NCI-H2081 treated with DMSO at 0.1 percent for 48 hours (cell line): ENCODE measurements around the gene TMEM51.
A peak's percentile ranks its signal among the peaks of the same experiment; 100 is the strongest.

Experiments
- DNase-seq: peaks from one replicate; lab custom pipeline; 2025; lab: John Stamatoyannopoulos, UW

The TMEM51 gene

DNA sequence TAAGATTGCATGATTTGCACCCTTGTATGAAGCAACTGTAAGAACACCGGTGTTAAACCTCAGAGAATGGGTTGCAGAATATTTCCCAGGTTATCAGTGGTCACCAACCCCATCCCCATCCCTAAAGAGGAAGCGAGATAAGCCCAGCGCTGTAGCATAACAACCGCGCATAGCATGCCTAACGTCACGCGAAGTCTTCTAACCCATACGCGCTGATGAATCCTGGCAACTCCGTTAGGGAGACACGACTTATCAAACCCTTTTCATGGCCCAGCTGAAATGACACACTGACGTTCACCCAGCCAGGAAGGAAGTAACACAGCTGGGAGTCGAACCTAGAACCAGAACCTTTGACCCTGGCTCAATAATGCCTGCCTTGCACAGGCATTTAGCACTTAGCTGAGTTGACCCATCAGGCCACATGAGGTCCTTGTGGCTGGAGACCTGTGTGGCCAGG is 24.2 kb downstream of the TMEM51 start:
- DNase-seq, result no peak

DNA sequence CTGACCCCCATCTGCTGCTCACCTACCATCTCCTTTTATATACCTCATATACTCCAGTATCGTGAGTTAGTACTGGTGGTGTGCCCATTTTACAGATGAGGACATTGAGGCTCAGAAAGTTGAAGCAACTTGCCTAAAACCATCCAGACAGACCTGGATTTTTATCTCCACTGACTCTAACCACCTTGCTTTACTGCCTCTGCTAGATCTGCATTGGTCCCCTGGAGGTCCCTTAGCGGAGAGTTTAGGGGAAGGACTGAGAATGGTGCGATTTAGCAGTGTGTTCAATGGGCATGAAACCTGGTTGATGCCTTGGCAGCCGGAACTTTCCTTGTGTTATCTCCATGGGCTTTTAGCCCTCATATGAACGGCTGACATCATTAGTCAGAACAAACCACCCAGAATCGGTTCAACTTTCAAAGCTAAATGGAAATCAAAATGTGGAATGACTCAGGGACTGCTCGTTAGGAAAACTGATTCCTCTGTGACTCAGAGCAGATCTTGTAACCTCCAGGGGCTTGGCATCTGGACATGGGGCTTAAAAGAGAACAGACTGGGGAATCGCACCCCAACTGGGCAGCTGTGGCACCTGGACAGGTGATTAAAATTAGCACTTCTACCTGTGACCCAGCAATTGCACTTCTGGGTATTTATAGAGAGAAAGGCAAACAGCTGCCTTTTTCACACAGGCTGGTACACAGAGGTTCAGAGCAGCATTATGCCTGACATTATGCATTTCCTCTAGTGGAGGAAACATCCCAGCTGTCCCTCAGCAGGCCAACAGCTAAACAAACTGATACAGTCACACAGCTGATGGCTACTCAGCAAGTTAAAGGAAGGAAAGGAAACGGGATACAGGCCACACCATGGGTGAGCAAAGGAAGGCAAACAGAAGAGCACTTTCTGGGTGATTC is 25.3 kb downstream of the TMEM51 start:
- peak; percentile 57 for DNase-seq

DNA sequence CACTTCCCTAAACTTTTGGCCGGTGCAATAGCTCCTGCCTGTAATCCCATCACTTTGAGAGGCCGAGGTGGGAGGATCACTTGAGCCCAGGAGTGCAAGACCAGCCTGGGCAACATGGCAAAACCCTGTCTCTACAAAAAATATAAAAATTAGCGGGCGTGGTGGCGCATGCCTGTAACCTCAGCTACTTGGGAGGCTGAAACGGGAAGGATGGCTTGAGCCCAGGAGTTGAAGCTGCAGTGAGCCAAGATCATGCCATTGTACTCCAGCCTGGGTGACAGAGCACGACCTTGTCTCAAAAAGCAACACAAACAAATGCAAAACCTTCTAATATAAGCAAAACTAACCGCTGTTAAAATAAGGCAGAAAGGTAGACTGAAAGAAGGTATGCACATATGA is 25.9 kb downstream of the TMEM51 start:
- DNase-seq, result no peak

DNA sequence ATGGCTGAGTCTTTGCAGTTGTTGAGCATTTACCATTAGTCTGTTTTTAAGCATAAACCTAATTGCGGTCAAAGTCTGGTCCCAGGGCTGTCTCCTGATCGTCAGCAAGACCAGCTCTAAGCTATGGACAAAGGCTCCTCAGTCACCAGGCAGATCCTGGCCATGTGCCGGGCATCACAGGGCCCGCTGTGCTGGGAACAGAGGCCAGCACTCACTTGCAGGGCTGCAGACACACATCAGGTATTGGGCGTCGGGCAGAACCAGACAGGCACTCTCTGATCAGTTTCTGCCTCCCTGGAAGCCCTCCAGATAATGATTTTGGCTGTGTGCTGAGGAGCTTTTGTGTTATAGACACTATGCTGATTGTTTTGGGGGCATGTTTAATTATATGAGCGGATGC is 26.6 kb downstream of the TMEM51 start:
- DNase-seq, result no peak

DNA sequence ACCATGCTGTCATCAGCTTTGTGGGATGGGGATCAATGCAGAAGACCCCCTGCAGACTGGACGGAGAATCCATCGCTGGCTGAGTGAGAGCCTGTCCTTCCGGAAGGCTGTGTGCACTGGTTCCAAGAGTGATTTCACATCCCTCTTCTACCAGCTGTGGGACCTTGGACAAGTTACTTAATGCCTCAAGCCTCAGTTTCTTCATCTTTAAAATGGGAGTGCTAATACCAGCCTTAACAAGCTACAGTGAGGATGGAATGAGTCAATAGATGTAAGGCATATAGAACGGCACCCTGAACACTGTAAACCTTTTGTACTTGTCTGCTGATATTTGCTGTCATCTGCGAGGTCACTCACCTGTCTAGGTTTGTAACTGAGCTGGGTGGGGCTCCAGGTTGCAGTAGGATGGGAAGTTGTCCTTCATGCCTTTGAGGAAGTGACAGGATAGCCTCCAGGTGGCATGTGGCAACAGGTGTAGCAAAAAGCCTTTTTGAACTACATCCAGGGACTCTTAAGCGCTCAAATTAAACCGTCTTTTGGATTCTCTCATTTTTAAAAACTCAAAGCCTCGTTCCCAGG is 27.5 kb downstream of the TMEM51 start:
- DNase-seq, result no peak

DNA sequence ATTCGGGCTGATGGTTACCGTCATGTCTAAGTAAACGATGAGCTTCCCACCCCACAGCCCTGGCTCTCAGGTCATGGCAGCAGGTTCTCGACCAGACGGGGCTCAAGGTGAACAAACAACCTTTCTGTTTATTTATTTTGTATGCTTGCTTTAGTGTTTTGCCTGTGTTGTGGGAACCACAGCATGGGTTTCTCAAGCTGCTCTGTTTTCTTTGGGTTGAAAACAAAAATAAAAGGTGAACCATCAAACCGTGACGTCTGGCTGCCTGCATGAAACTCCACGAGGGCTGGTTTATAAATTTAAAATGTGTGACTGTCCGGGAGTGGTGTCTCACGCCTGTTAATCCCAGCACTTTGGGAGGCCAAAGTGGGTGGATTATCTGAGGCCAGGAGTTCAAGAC is 28.0 kb downstream of the TMEM51 start:
- DNase-seq, result no peak

DNA sequence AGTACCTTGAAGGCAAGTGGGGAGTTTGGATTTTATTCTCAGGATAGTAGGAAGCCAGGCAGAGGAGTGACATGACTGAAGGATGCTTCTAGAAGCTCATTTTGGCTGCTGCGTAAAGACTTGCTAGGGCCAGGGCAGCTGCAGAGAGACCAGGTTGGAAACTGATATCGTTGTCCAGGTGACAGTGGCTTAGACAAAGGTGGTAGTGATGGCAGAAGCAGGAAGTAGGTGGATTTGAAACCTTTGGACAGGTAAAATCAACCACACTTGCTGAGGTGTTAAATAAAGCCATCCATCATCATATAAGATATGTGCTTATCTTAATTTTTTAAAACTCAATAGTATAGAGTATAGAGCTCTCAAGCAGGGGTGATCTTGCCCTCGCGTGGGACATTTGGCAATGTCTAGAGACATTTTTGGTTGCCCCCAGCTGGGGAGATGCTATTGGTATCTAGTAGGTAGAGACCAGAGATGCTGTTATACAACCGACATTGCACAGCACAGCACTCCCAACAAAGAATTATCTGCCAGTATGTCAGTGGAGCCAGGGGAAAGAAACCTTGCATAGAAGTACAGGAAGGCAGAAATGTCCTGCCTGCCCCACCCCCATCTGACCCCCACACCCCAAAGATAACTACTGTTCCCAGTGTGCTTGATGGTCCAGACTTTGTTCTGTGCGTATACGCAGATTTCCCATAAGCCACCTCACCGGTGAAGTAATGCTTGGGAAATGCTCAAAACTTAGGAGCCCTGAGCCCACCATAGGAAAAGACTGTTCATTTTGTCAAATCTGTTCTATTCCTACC is 31.1 kb downstream of the TMEM51 start:
- DNase-seq, result no peak

DNA sequence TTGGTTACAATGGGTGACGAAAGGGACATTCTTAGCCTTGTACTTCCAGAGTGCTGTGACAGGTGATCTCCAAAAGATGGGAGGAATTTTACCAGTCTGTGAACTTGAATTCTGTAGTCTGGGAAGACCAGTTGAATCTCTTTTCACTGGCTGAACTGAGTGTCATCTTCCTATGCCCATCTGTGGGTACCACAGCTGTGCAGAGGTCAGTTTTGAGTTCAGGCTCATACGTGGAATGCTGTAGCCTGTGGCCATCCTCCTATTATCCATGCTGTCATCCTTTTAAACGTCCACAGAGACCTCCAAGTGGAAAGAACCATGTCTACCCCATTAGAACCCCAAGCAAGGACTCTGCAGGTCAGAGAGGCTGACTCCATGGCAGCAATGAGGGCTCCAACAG is 32.1 kb downstream of the TMEM51 start:
- DNase-seq, result no peak

DNA sequence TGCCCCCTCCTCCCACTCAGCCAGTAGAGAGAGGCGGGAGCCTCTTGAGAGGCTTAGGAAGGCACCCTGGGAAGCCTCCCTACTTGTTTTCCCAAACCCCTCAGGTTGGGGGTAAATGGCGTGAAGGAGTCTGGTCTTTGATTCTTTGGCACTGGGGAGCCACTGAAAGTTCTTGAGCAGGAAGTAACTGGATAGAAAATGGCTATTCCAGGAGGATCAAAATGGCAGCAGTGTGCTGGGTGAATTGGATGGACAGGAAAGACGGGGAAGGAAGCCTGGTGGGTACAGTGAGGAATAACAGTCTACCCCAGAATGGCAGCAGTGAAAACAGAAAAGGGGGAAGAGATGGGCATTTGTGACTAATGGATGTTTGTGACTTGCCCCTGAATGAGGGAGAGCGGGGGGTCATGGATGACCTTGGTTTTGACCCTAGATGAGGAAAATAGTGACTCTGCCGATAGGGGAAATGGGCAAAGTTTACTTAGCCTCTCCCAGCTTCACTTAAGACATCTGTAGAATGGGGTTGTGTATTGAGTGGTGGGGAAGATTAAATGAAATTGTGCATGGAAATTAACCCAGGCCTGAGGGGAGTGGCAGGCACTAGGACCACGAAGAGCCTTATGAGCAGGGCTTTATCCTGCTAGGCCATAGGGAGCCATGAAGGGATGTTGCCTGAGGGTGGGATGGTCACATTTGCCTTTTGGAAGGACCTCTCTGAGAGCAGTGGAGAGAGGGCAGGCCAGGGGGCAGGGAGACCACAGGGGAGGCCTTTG is 32.7 kb downstream of the TMEM51 start:
- DNase-seq, result no peak

DNA sequence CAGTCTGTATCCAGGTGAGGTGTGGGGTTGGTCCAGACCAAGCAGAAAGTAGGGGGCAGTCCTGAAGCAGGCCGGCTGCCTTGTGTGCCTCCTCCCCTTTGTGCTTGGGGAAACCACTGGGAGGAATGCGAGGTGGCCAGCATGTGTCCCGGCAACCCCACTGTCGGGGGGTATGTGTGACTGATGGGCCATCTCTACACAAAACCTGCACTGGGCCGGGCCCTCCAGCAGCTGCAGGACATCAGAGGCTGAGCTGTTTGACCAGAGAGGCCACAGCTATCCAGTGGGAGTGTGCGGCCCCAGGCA is 33.3 kb downstream of the TMEM51 start:
- no peak for DNase-seq

DNA sequence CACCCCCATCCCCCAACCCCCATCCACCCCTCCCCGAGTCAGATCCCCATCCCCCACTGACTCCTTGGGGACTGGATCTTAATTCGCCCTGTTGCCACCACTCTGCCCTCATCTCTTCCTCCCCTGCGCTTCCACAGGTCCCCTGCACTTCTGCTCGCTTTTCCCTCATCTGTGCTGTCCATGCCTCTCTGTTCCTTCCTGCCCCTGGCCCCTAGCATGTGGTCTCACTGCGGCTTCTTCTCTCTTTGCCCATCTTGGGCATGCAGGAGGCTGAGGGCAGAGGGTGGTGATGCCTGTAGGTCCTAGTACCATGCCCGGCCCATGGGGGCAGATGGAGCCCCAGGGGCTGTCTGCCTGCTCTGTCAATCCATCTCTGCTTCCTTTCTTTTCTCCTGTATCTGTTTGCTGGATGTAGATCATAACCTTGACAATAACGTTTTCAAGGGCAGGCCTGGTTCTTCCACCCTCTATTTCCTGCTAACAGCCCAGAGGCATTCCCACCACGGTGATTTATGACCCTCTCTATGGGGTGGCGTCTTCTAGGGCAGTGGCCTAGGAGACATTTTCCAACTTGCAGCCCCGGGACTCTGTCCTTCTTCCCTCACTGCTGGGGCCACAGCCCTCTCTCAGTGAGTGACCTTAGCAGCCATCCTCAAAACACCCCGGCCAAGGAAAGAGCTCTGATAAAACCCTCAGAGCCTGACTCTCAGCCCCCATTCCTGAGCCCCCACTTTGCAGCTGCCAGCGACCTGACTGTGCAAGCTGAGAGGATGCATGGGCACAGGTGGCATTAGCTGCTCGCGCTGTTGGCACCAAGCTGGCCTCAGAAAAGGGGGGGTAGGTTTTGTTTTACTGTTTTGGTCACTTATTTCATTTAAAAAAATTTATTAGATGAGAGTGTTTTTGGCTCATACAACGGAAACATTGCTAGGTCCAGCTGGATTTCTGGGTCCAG is 33.9 kb downstream of the TMEM51 start:
- DNase-seq, result no peak

DNA sequence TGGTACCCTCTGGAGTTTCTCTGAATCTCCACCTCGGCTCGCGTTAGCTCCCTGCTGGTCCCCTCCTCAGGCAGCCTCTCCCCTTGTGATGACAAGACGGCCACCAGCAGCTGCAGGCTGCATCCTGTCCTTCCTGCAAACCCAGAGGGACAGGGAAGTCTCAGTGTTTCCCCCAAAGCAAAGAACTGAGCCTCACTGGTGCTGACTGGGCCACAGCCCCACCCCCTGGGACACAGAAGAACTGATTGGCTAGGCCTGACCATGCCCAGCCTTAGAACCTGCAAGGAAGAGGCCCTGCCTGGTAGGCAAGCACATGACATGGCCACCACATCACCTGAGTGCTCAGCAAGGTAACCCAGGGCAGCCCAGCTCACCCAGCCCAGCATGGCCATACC is 34.6 kb downstream of the TMEM51 start:
- DNase-seq, result no peak

DNA sequence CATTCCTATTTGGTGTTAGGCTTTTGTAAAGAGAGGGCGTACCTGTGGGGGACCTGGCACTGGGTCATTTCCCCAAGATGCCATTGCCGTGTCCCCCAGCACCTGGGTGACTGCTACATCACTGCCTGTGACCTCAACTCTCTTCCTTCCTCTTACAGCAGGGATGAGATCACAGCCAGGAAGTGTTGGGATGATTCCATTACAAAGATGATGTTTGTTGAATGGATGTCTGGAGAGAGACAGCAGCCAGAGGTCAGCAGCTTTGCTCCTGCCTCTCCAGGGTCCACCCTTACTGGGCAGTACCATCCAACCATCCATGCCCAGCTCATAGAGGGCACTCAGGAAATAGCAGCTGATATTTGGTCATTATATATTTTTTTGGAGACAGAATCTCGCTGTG is 35.1 kb downstream of the TMEM51 start:
- no peak for DNase-seq

DNA sequence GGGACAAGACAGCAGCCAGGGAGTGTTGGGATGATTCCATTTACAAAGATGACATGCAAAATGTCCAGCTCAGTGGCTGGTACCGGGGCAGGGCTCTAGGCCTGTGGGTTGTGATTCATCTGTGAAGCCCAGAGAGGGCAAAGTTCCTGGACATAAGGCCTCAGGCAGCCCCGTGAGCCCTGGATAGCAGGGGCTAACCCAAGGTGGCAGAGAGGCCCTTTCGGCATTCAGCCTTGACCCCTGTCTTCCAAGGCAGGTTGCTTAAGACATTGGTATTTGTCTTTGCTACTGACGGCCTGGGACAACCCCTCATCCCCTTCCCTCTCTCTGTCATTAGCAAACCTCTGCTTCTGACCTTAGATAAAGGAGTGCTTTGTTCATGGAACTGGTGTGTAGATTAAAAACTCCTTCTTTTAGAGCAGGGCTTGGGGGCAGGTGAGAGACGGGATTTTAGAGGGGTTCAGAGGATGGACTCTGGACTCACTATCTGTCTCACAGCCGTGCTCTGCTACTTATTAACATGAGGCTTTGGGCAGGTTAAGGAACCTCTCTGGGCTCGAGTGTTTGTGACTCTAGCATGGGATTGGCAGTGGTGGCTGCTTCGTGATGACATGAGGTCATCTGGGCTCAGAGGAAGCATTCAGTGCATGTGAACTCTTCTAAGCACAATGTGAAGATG is 36.3 kb downstream of the TMEM51 start:
- no peak for DNase-seq

DNA sequence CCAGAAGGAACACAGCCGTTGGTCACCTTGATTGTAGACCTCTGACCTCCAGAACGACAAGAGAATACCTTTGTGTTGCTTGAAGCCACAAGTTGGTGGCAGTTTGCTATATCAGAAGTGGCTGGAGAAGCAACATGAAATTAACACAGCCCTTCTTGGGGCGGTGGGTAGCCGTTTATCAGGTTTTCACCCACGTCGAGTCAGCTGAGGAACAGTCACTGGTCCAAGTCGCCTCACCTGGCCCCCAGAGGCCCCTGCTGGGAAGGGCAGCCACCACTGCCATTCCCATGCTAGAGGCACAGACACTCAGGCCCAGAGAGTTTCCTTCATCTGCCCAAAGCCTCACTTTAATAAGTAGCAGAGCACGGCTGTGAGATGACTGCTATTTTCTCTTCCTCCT is 37.7 kb downstream of the TMEM51 start:
- DNase-seq, result no peak

DNA sequence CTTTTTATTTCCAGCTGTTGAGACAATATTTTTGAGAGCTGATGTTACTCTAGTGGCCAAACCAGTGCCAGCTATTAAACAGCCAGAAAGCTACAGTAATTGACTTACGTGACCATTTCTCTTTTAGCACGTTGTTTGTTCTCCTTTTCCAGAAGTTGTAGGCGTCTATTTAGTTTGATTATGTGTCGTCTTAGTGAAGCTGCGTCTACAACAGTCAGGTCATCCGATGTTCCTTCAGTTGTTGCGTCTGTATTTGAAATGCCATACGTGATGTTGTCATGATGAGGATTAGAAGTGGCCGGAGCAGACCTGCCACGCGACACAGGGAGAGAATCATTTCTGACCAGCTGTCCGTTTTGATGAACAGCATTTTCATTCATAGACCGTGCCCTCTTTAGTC is 38.2 kb downstream of the TMEM51 start:
- DNase-seq, result no peak

DNA sequence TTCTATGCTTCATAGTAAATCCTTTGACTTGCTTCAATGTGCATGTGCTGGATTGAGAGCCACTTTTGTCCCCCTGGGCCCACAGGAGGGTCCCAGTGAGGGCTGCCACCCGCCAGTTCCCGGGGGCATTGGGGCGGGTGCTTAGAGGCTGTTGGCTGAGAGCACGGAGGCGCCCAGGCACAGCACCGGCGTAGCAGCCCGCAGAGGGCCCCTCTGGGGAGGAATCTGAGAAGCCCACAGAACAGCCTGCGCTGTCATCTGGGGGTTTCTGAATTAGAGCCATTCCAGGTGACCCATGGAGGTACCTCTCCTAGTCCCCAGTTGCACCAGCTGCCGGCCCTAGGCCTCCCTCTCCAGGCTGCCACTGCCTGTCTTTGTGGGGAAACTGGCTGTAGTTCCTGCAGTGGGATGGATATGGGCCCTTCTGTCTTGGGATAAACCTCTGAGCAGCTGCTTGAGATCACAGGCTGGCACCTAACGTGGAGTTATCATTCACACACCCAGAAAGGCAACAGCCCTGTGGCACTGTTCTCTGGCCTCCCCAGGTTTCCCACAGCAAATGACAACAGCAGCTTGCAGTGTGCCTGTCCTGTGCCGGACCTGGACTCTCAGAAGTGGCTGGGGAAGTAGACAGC is 39.5 kb downstream of the TMEM51 start:
- no peak for DNase-seq

DNA sequence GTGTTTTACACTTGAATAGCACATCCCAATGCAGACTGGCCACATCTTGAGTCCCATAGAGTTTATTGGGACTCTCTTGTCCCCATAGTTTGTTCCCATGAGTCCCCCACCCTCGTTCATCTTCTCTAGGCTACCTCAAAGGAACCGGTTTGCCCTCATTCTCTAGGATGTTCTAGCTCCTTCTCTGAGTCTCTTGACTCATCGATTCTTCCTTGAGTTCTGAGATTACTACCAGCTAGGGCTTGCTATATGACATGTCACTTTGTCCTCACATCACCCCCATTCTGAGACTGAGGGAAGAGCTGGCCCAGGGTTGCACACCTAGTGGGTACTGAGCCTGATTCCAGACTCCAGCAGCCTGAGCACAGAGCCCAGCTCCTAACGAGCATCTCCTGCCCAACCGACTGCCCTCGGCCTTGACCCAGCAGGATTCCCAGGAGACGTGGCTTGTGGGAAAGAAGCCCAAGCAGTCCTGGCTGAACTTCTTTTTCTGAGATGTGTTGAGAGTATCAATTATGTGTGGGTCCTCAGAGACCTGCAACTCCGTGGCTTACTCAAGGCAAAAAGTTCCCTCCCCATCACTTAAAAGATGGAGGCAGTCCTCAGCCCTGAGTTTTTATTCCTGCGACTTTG is 42.0 kb downstream of the TMEM51 start:
- DNase-seq, result no peak

DNA sequence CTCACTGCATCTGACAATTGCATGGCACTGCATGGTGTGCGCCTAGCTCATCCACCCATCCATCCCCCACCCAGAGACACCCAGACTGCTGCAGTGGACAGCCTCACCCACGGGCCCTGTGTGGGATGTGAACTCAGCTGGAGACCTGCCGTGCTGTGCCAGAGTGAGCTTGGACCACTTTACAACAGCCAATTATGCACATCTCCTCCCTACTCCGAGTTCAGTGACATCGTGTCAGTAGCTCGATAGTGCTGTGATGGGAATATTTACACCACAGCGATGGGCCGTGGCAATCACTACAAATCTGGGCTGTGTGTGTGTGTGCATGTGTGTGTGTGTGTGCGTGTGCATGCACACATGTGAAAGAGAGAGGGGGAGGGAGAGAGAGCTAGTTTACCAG is 42.5 kb downstream of the TMEM51 start:
- DNase-seq, result no peak
